NCI-H1417 (cell line): Measurements from ENCODE around the gene CDC34.

Experiments used
- DNase-seq, 3 experiments: peaks; one replicate each; lab custom pipeline; 2025; lab: John Stamatoyannopoulos, UW

The CDC34 gene

DNA sequence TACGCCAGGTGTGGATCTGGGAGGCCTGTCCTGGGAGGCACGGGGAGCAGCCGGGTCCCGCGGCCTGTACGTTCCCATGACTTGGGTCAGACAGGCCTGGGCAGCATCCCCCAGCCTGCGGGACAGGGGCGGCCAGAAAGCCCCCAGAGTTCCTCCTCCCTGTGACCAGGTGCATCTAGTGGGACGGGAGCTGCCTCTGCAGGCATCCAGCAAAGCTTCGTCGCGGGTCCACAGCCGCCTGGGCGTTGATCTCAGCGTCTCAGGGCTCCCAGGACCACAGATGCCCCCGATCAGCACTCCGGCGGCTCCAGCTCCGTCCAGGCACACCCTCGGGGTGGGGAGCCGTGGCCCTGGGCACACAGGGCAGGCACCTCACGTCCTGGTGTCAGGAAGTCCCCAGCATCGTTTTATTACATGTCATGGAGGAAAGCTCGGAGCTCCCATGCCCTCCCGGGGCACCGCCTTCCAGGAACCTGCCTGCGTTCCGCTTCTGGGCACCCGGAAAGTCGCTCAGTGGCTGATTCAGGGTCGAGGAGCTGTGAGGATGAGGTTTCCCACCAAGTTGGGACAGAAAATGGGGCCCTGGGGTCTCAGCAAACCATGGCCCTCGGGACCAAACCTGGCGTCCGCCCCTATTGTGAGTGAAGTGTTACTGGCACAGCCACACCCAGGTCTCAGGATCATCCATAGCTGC is 10.8 kb downstream of the CDC34 start:
- DNase-seq = no peak

DNA sequence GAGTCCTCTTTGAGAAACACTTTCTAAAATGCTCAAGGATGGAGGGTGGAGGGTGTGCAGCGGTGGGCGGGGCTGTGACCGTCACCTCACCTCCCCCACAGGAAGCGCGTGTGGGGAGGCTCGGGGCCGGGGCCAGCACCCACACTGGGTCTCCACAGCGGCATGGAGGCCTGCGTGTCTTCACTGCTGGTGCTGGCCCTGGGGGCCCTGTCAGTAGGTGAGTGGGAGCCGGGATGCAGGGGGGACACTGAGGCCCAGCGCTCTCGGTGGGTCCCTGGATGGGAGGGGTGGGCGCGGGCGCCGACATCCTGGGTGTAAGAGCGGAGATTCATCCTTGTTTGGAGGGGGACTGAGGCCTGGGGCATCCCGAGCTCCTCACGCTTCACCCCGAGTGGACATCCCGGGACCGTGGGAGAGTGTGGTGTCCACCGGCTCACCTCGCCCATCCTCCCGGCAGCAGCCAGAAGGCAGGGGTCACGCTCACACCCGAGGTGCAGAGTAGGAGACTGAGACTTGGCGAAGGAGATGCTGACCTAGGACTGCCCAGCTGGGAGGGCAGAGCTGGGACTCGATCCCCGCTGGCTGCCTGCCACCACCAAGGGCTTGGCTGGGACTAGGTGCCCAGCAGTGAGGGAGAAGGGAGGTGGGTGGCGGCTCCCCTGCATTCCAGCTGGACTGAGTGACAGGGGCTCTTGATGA is 12.5 kb downstream of the CDC34 start, which contains the start of gene GZMM:
Gene GZMM (plus strand): TSS at position 144 of the 699 bp plus-strand sequence. CDS start 19 bp downstream, at position 163.
- DNase-seq = no peak

DNA sequence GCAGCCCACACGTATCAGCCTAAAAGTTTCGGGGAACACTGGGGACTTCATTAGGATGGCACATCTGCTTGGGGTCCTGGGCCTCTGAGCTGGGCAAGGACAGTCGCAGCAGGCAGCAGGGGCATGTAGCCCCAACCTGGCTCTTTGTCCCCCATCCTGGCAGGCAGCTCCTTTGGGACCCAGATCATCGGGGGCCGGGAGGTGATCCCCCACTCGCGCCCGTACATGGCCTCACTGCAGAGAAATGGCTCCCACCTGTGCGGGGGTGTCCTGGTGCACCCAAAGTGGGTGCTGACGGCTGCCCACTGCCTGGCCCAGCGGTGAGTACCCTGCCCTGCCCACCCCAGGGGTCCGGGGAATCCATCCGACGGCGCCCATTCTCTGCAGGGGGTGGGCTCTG is 15.6 kb downstream of the CDC34 start:
- no peak for DNase-seq

DNA sequence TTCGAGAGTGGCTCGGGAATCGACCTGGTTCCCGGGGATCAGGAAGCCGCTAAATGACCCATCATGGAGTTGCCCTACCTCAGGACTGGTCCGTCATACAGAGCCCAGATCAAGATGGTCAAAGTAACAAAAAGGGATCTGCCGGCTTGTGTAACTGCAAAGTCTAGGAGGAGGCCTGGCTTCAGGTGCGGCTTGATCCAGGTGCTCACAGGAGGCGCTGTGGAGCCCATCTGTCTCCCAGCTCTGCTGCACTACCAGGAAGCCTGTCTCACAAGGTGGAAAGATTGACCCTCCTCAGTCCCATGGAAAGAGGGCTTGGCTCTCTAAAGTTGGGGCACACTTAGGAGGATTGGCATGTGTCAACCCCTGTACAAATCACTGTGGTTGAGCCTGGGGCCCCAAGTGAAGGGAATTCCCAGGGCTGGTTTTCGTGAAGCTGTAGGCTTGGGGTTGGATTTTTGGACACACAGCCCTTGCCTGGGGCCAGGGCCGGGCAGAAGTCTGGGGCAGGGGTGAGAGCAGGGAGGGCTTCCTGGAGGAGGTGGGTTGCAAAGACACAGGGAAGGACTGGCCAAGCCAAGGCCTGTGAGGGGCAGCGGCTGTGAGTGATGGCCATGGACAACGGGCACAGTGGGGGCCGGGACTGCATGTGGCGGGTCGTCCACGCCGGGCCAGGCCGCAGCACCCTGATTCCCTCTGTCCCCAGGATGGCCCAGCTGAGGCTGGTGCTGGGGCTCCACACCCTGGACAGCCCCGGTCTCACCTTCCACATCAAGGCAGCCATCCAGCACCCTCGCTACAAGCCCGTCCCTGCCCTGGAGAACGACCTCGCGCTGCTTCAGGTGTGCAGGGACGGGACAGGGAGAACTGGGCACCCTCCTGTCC is 16.5 kb downstream of the CDC34 start:
- no peak for DNase-seq

DNA sequence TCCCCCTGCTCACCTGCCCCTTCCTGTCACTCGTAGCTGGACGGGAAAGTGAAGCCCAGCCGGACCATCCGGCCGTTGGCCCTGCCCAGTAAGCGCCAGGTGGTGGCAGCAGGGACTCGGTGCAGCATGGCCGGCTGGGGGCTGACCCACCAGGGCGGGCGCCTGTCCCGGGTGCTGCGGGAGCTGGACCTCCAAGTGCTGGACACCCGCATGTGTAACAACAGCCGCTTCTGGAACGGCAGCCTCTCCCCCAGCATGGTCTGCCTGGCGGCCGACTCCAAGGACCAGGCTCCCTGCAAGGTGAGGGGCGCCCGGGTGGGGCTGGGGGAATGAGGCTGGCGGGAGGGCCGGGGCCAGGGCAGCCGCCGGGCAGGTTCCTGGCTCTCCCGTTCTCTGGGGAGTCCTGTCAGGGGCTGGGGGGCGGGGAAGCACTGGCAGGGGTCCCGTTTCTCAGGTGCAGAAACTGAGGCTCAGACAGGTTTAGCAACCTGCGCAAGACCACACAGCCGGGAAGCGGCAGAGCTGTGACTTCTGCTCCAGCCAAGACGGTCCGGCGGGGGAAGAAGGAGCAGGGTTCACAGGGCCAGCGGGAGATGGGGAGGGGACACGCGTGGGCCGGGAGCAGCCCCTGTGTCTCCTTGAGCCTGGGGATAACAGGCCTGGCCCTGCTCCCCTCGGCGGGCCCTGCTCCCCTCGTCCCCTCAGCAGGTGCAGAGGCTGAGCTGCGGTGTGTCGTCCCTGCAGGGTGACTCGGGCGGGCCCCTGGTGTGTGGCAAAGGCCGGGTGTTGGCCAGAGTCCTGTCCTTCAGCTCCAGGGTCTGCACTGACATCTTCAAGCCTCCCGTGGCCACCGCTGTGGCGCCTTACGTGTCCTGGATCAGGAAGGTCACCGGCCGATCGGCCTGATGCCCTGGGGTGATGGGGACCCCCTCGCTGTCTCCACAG is 17.6 kb downstream of the CDC34 start:
- peak in 1 of 3 experiments; percentile 38 for DNase-seq

DNA sequence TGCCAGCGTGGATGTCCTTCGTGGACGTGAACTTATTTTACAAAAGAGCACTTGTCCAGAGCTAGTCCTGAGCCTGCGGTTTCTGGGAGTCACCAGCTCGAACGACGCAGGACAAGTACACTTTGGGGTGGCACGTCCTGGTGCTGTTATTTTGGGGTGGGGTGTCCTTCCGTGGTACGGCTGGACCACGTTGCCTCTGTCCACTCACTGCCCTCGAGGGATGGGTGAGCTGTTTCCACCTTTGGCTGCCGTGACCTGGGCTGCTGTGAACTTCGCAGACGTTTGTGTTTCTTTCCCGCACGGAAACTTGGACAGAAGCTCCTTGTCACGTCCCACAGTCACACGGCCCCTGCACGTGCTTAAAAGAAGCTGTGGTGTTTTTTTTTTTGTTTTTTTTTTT is 23.3 kb downstream of the CDC34 start:
- no peak for DNase-seq

DNA sequence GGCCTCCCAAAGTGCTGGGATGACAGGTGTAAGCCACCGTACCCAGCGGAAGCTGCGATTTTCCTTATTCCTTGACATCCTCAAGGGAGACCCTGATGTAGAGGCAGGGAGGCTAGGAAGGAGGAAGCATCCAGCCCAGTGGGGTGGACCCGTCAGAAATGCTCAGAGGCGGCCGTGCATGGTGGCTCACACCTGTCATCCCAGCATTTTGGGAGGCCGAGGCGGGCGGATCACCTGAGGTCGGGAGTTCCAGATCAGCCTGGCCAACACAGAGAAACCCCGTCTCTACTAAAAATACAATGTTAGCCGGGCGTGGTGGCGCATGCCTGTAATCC is 23.9 kb downstream of the CDC34 start:
- DNase-seq = no peak

DNA sequence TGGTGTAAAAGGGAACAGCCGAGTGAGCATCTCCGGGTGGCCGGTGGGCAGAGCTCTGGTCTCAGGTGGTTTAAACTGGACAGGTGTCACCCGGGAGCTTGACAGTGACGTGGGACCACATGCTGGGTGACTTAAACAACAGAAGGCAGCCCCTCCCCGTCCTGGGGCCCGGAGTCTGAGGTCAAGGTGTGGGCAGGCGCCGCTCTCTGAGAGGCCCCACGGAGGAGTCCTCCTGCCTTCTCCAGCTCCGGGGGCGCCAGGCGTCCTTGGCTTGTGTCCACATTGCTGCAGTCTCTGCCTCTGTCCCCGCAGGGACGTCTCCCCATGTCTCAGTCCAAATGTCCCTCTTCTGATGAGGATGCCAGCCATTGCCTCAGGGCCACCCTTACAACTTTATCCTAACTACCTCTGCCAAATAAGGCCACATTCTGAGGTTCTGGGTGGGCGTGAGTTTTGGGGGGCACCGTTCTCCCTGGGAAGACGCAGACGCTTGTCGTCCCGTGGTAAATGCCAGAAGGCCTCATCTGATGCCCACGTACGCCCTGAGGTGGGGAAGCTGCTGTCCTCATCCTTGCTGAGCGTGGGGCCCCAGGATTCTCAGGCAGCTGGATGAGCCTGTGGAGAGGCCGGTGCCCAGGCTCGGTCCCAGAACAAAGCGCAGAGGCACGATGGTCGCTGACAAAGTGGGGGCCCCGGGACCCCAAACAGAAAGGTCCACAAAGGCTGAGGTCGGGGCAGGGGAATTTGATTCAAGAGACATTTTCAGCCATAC is 25.2 kb downstream of the CDC34 start:
- no peak for DNase-seq

DNA sequence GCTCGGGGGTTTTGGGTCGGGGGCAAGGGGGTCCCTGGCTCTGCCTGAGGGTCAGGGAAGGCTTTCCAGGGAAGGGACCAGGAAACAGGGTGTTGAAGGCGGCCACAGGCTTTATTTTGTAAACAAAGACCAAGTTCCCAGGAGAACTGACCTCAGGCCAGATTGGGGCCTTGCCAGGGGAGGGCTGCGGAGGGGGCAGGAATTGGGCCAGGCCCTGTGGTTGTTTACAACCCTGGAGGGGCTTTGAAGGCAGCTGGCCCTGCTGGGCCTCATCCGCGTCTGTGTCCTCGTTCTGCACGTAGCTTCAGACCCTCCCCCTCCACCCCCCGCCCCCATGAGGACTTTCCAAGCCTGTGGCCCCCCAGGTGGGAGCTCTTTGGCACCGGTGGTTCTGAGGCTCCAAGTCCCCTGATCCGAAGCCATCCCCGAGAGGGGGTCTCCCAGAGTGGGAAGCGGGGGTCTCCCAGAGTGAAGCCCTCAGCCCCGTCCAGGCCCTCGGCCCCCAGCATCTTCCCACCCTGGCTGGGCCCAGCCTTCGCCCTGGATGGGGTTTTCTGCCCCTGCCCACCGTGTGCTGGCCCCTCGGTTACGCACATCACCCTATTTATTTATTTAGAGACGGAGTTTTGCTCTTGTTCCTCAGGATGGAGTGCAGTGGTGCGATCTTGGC is 27.3 kb downstream of the CDC34 start:
- DNase-seq = no peak

DNA sequence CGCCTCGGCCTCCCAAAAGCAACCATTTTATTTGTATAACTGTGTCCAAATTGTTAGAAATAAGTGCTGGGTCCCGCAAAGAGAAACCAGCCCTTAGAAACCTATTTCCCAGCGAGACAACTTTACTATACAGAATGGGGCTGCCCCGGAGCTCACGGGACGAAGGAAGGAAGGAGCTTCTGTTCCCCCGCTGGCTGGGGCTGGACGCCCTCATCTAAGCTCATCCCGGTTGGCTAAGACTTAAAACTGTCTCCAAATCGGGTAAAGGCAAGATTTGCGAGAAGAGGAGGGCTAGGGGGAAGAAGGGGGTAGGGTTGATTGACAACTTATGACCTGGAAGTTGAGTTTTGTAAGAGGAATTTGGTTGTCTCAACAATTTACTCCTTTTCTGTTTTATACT is 28.6 kb downstream of the CDC34 start:
- no peak for DNase-seq

DNA sequence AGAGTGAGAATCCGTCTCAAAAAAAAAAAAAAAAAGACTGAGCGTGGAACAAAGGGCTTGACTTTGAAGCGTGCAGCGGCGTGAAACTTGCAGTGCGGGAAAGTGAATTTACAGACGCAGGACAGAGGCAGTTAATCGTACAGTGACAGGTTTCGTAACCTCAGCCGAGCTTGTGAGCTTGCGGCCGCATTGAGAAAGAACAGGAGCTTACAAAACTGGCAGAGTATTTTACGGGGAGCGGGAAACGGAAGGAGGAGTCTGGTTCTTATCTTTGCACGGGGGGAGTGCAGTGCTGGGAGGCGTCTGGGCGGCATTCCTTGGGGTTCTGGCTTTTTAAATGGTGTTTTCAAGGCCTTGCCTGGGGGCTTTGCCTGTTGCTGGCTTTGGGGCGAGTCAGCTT is 34.8 kb downstream of the CDC34 start:
- no peak for DNase-seq

DNA sequence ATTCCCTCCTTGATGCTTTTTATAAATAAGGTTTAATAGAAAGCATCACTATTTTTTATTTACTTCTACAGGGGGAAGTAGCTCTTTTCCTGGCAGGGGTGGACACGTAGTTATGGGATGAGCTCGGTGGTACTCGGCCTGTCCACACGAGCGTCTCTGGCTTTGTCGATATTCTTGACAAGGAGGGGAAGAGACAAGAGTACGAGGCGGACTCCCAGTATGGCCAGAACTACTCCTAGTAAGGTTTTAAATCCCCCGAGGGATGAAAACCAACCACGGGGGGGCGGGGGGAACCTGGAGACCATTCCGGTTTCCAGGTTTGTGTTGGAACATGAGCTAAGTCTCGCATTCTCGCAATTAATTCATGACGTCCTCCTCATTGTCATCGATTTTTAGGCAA is 35.3 kb downstream of the CDC34 start:
- no peak for DNase-seq

DNA sequence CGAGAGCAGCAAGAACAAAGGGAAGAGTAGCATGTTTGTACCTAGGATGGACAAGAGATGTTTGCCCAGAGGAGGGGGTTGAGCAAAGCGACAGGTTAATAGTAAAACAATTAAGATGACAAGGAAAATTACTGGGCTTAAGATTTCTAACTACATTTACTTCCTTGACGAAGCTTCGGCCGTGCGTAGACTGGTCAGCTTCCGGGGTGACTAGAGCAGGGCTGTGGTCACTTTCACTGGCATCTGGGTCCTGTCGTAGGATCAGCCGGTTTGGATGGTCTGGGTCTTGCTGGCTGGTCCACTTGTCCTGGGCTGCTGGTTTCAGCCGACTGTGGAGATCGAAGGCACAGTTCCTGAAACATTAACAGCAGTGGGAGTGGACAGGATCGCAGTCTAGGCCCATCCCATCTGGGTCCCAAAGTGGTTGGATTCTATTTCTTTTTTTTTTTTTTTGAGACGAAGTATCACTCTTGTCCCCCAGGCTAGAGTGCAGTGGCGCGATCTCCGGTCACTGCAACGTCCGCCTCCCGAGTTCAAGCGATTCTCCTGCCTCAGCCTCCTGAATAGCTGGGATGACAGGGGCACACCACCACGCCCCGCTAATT is 35.8 kb downstream of the CDC34 start:
- DNase-seq = no peak

DNA sequence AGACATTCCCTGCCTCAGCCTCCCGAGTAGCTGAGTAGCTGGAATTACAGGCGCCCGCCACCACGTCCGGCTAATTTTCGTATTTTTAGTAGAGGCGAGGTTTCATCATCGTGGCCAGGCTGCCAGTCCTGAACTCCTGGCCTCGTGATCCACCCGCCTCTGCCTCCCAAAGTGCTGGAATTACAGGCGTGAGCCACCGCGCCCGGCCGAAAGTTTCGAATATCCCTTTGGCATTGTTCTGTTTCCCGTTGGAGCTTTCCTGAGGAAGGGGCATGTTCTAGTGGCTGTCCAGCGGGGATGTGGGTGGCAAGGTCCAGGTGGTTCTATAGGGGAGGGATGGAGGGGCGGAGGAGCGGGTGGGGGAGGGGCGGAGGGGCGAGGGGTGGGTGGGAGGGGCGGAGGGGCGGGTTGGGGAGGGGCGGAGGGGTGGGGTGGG is 38.7 kb downstream of the CDC34 start:
- no peak for DNase-seq

DNA sequence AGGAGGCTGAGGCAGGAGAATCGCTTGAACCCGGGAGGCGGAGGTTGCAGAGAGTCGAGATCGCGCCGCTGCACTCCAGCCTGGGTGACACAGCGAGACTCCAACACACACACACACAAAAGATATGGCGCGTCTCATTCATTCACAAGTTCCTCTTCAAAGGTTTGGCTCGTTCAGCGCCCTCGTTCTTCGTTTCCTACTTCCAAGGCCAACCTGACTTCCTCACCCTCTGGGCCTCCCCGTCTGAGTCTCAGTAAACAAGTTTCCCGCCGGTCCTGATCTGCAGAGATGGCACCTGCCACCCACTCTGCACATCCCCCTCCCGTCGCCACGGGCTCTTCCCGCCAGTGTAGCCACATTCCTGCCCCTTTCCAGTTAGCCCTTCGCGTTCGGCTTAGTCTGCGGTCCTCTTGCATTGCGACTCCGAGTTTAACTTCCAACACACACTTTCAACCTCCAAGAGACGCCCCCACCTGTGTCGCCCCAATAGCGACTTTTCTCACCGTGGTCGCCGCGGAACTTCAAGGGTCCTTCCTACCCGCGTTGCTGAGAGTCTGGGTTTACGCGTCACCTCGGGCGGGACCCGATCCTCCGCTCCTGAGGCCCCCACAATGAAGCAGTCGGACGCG is 39.5 kb downstream of the CDC34 start:
- peak; percentile 76 to 95 (median 90) for DNase-seq

DNA sequence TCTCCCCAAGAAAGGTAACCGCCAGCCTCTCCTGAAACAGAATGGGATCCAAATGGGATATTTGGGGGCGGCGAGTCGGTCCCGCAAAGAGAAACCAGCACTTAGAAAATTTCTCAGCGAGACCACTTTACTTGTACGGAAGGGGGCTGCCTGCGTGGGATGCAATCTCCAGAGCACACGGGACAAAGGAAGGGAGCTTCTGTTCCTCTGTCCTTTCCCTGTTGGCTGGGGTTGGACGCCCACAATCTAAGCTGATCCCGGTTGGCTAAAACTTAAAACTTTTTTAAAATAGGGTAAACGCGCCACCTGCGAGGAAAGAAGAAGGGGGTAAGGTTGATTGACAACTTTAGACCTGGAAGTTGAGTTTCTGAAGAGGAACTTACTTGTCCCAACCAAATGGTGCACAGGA is 40.0 kb downstream of the CDC34 start:
- peak in 2 of 3 experiments; percentile 88 to 91 for DNase-seq

DNA sequence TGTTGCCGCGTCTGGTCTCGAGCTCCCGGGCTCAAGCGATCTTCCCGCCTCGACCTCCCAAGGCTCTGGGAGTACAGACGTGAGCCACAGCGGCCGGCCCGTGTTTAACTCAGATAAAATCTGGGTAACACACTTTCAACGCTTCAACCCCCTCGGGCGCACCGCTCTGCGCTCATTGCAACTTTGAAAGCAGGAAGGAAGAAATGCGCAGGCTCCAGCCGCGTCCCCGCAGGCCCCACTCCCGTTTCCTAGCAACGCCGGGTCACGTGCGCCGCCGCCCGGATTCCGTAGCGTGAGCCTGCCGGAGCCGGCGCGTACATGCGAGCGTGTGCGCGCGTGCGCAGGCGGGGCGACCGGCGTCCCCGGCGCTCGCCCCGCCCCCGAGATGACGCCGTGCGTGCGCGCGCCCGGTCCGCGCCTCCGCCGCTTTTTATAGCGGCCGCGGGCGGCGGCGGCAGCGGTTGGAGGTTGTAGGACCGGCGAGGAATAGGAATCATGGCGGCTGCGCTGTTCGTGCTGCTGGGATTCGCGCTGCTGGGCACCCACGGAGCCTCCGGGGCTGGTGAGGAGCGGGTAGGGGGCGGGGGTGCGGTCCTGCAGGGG is 40.7 kb downstream of the CDC34 start, which contains the start of gene BSG:
Gene BSG (plus strand): TSS at position 457 of the 603 bp plus-strand sequence. CDS start 39 bp downstream, at position 496.
- peak; percentile 100 for DNase-seq

DNA sequence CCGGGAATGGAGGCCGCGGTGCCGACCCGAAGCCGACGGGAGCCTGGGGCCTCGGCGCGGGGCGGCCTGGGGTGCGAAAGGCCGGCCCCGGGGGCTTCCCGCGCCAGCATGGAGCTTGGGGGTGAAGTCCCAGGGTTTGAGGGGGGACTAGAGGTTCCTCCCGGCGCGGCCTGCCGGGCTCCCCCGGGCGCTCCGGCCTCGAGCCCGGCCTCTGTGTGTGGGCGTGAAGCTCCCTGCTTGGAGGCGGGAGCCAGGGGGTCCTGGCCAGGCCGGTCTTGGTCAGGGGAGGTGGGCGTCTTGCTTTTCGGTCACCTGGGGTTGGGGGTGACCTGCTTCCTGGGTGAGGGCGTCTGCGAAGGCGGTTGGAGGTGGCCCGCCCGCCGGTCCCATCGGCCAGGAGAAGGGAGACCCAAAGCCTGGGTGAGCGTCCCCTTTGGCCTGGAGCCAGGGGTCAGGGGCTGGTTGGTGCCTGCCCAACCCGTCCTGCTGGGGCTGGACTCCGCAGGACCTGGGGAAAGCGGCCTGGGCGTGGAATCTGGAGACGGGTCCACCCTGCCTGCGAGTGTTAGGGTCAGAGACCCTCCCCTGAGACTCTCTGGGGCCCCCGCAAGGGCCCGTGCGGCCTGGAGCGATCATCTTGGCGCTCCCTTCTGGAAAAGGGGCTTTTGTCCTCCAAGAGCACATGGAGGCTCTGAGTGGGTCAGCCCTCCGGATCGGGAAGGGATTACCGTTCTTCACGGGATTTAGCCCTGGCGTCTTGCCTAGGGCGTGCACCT is 41.4 kb downstream of the CDC34 start:
- DNase-seq = peak; percentile 20 to 77 (median 75)
